ENCODE results near the gene MAFG. TPM values are rescaled to one million over a fixed set of nuclear protein-coding genes. Genes with fewer than 3 reads are reported as not detected.

The MAFG gene
- total and polyA plus RNA-seq, 2 of the 13 experiments (the other 11 are each of a cell fraction or from before 2014, with no cell fraction given) = 14.5 to 20.0 TPM

DNA sequence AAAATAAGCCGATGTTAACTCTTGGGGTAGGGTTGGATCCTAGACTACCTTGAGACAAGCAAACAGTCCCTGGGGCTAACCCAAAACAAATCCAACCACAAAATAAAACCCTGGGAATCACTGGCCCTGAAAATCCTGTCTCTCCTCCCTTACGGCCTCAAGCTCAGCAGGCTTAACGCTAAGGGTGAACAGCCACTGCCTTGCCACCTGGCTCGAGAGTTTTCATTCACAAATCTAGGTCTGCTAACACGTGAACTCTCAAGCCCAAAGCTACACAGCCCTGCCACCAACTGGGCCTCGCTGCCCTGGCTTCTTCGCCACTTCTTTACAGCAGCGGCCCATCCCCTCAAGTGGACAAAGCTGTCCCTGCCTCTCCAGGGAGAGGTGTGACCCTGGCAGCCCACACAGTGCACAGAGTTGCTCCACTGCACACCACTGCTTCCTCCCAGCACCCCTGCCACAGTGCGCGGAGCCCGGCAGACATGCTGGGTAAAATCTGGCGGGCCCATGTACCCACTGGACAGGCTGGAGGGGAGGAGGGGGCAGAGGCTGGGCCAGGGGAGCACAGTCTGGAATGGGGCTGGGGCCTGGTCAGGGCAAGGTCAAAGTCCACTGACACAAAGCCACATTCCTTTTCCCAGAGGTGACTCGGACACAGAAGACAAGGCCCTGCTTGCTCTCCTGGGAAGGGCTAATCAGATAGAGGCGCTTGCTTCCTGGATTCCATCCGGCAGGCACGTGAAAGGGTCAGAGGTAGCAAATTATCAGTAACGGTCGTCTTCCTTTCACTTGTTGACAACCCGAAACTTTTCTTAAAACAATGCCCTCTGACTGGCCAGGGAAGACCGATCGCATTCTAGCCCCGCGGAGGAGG is 17.3 kb downstream of the MAFG start (continued):
- TF ChIP-seq, protein P1, sequence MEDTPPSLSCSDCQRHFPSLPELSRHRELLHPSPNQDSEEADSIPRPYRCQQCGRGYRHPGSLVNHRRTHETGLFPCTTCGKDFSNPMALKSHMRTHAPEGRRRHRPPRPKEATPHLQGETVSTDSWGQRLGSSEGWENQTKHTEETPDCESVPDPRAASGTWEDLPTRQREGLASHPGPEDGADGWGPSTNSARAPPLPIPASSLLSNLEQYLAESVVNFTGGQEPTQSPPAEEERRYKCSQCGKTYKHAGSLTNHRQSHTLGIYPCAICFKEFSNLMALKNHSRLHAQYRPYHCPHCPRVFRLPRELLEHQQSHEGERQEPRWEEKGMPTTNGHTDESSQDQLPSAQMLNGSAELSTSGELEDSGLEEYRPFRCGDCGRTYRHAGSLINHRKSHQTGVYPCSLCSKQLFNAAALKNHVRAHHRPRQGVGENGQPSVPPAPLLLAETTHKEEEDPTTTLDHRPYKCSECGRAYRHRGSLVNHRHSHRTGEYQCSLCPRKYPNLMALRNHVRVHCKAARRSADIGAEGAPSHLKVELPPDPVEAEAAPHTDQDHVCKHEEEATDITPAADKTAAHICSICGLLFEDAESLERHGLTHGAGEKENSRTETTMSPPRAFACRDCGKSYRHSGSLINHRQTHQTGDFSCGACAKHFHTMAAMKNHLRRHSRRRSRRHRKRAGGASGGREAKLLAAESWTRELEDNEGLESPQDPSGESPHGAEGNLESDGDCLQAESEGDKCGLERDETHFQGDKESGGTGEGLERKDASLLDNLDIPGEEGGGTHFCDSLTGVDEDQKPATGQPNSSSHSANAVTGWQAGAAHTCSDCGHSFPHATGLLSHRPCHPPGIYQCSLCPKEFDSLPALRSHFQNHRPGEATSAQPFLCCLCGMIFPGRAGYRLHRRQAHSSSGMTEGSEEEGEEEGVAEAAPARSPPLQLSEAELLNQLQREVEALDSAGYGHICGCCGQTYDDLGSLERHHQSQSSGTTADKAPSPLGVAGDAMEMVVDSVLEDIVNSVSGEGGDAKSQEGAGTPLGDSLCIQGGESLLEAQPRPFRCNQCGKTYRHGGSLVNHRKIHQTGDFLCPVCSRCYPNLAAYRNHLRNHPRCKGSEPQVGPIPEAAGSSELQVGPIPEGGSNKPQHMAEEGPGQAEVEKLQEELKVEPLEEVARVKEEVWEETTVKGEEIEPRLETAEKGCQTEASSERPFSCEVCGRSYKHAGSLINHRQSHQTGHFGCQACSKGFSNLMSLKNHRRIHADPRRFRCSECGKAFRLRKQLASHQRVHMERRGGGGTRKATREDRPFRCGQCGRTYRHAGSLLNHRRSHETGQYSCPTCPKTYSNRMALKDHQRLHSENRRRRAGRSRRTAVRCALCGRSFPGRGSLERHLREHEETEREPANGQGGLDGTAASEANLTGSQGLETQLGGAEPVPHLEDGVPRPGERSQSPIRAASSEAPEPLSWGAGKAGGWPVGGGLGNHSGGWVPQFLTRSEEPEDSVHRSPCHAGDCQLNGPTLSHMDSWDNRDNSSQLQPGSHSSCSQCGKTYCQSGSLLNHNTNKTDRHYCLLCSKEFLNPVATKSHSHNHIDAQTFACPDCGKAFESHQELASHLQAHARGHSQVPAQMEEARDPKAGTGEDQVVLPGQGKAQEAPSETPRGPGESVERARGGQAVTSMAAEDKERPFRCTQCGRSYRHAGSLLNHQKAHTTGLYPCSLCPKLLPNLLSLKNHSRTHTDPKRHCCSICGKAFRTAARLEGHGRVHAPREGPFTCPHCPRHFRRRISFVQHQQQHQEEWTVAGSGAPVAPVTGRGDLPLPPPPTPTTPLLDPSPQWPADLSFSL (CRISPR knock-in tag; IDR thresholded peaks at IDR 0.05) = no peak
- no peak; the same call in 1 of the 2 replicates for TF ChIP-seq ZNF709 (CRISPR knock-in tag; IDR thresholded peaks at IDR 0.05)
- no peak for TF ChIP-seq ZNF660 (CRISPR knock-in tag; IDR thresholded peaks at IDR 0.05; ENCODE audit: borderline replicate concordance, low read depth)
- TF ChIP-seq ZMYM4 (CRISPR knock-in tag; IDR thresholded peaks at IDR 0.05) = peak; percentile 39
- TF ChIP-seq, protein P2, sequence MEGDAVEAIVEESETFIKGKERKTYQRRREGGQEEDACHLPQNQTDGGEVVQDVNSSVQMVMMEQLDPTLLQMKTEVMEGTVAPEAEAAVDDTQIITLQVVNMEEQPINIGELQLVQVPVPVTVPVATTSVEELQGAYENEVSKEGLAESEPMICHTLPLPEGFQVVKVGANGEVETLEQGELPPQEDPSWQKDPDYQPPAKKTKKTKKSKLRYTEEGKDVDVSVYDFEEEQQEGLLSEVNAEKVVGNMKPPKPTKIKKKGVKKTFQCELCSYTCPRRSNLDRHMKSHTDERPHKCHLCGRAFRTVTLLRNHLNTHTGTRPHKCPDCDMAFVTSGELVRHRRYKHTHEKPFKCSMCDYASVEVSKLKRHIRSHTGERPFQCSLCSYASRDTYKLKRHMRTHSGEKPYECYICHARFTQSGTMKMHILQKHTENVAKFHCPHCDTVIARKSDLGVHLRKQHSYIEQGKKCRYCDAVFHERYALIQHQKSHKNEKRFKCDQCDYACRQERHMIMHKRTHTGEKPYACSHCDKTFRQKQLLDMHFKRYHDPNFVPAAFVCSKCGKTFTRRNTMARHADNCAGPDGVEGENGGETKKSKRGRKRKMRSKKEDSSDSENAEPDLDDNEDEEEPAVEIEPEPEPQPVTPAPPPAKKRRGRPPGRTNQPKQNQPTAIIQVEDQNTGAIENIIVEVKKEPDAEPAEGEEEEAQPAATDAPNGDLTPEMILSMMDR (CRISPR knock-in tag; IDR thresholded peaks at IDR 0.05) = no peak; the same call in none of the 2 replicates
- no peak; the same call in none of the 2 replicates for TF ChIP-seq ATF6 (CRISPR knock-in tag; conservative IDR thresholded peaks at IDR 0.05)
- no peak for TF ChIP-seq SIX4 (CRISPR knock-in tag; IDR thresholded peaks at IDR 0.05)
- no peak for TF ChIP-seq SMAD9 (CRISPR knock-in tag; IDR thresholded peaks at IDR 0.05)
- no peak for TF ChIP-seq SRSF4 (IDR thresholded peaks at IDR 0.05; ENCODE audit: low read depth, low read length, poor library complexity, severe bottlenecking)
- no peak; the same call in 1 of the 2 replicates for TF ChIP-seq RBAK (CRISPR knock-in tag; IDR thresholded peaks at IDR 0.05)
- TF ChIP-seq, protein P3, sequence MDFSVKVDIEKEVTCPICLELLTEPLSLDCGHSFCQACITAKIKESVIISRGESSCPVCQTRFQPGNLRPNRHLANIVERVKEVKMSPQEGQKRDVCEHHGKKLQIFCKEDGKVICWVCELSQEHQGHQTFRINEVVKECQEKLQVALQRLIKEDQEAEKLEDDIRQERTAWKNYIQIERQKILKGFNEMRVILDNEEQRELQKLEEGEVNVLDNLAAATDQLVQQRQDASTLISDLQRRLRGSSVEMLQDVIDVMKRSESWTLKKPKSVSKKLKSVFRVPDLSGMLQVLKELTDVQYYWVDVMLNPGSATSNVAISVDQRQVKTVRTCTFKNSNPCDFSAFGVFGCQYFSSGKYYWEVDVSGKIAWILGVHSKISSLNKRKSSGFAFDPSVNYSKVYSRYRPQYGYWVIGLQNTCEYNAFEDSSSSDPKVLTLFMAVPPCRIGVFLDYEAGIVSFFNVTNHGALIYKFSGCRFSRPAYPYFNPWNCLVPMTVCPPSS (IDR thresholded peaks at IDR 0.05) = no peak
- no peak for TF ChIP-seq ADNP (CRISPR knock-in tag; IDR thresholded peaks at IDR 0.05)
- no peak; the same call in 1 of the 2 replicates for TF ChIP-seq EEA1 (CRISPR knock-in tag; IDR thresholded peaks at IDR 0.05; ENCODE audit: borderline replicate concordance)
- TF ChIP-seq CEBPB (IDR thresholded peaks at IDR 0.05; ENCODE audit: borderline replicate concordance, low read depth, low read length) = no peak

Data from HepG2 (cell line).